Lower lobe of right lung (tissue), 2 donors: ENCODE measurements around the gene NKPD1. TPM values are rescaled to one million over a fixed set of nuclear protein-coding genes. Genes with fewer than 3 reads are reported as not detected.

Source experiments
- ATAC-seq, 2 donors: fragments of 200-7000 bp; cut with Tn5 transposase; one replicate each; pipeline ENCODE4 v1.9.1; 2020 to 2022; ENCODE audit warnings: mild to moderate bottlenecking in 2 of 2, moderate library complexity in 2 of 2
- DNase-seq: peaks from one replicate; pipeline ENCODE4 v3.0.0-alpha.2; 2020
- H3K27ac ChIP-seq: fragments of 200-600 bp; one replicate; pipeline ENCODE4 v1.8.0; 2022
- H3K27me3 ChIP-seq: fragments of 200-600 bp; one replicate; pipeline ENCODE4 v1.8.0; 2022; ENCODE audit warnings: low read depth
- H3K36me3 ChIP-seq: fragments of 200-600 bp; one replicate; pipeline ENCODE4 v1.8.0; 2022; ENCODE audit warnings: mild to moderate bottlenecking
- H3K4me1 ChIP-seq: fragments of 200-600 bp; one replicate; pipeline ENCODE4 v1.8.0; 2022
- H3K4me3 ChIP-seq: fragments of 200-600 bp; one replicate; pipeline ENCODE4 v1.8.0; 2022; ENCODE audit warnings: mild to moderate bottlenecking
- H3K9me3 ChIP-seq: fragments of 200-600 bp; one replicate; pipeline ENCODE4 v1.8.0; 2022
- CTCF ChIP-seq: fragments of 200-600 bp; IDR thresholded peaks from one replicate; pipeline ENCODE4 v1.8.0; 2022; ENCODE audit warnings: antibody characterized with exemption, mild to moderate bottlenecking
- intact Hi-C: fragments of 100-400 bp; cut with DNase I; formaldehyde crosslinking; loops from one replicate; pipeline ENCODE4 v1.11.0; 2022
- total RNA-seq: library from RNA; stranded (reverse); fragmentation: NEBNext Ultra II Directional; extraction: Animal tissue kit (Norgen Biotek cat#: 25700); gene quantifications from one replicate; pipeline ENCODE4 v1.2.1, GENCODE V29; 2021
- donor health status: DM: no; HTN: yes; CAD: no; lungs with severe emphysema.

Gene NKPD1
- total RNA-seq, 1 donor from 2014 or later, result not detected

DNA sequence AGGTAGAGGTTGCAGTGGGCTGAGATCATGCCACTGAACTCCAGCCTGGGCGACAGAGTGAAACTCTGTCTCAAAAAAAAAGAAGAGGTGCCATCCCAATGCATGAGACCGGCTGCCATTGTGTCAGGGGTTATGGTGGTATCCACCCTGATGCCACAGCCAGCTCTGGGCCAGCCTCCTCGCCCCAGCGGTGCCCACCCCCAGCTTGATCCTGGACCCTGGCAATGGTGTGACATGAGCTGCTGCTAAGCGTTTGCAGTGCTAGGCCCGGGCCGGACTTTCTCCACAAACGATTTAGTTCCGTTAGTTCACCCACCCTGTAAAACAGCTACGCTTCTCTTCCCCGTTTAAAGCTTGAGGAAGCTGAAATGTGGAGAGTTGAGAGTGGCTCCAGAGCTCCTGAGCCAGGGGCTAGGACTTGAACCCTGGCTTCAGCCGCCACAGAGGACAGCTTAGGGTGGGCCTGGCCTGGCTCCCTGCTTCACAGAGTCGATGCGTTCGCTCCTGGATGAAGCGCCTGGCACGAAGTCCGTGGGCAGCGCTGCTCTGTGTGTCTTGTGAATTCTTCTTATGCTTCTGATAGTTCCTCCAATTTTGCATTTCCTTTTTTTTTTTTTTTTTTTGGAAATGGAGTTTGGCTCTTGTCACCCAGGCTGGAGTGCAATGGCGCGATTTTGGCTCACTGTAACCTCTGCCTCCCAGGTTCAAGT is 25.5 kb downstream of the NKPD1 start:
- H3K27me3 ChIP-seq, result no peaks in the 10 kb centered on the region
- H3K4me1 ChIP-seq, result no peaks in the 10 kb centered on the region
- no peak overlapping the region for H3K4me3 ChIP-seq
- ATAC-seq, result no peak
- intact Hi-C loops, result no loop called here
- no peaks in the 10 kb centered on the region for H3K36me3 ChIP-seq
- H3K9me3 ChIP-seq, result no peaks in the 10 kb centered on the region
- no peak for TF ChIP-seq CTCF
- no peak for DNase-seq
- no peak overlapping the region for H3K27ac ChIP-seq

- intact Hi-C loops, result no loop called here
- TF ChIP-seq CTCF, result no peak
- no peak for ATAC-seq
- no peak overlapping the region for H3K27ac ChIP-seq
- H3K27me3 ChIP-seq, result no peaks in the 10 kb centered on the region
- peaks cover 4% of the 10 kb centered on the region for H3K36me3 ChIP-seq
- DNase-seq, result no peak
- H3K9me3 ChIP-seq, result no peaks in the 10 kb centered on the region
- H3K4me3 ChIP-seq, result no peak overlapping the region
- H3K4me1 ChIP-seq, result no peaks in the 10 kb centered on the region
Observed at GRCh38 chr19:45133661-45134060, 27.1 kb downstream of the NKPD1 start.

- ATAC-seq, result peak in 1 of 2 donors; percentile 25
- no peaks in the 10 kb centered on the region for H3K27me3 ChIP-seq
Observed at GRCh38 chr19:45130888-45131615, 29.7 kb downstream of the NKPD1 start.

DNA sequence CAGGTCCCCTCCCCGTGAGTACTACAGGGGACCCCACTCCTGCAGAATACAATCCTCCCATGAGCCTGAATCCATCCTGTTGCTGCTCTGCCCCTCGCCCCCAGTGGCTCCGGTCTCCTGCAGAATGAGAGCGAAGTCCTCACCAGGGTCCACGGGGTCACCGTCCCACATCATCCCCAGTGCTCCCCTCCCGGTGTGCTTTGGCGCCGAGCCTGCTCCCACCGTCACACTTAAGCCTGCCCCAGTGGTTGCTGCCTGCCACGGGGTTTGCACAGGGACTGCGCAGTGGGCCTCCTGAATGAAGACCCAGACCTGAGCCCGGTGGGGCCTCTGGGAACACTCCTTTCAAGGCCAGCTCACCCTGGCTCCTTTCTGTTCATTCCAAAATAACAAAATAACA is 30.5 kb downstream of the NKPD1 start:
- TF ChIP-seq CTCF, result no peak
- intact Hi-C loops, result no loop called here
- Histone ChIP-seq H3K27ac (no peak overlapping the region), H3K4me1 (peaks cover 7% of the 10 kb centered on the region), H3K27me3 (no peaks in the 10 kb centered on the region), H3K9me3 (no peaks in the 10 kb centered on the region), H3K4me3 (no peak overlapping the region), H3K36me3 (peaks cover 19% of the 10 kb centered on the region)
- no peak for ATAC-seq
- DNase-seq, result no peak

More at GRCh38 chr19:45130888-45131615, 29.7 kb downstream of the NKPD1 start:
- no peak for TF ChIP-seq CTCF
- H3K4me3 ChIP-seq, result no peak overlapping the region
- intact Hi-C loops, result no loop called here
- no peak for DNase-seq
- H3K4me1 ChIP-seq, result peaks cover 2% of the 10 kb centered on the region
- no peaks in the 10 kb centered on the region for H3K9me3 ChIP-seq
- H3K27ac ChIP-seq, result no peak overlapping the region
- H3K36me3 ChIP-seq, result peaks cover 19% of the 10 kb centered on the region

GRCh38 chr19:45128806-45129205 is 32.0 kb downstream of the NKPD1 start:
- DNase-seq (no peak), ATAC-seq (no peak)
- intact Hi-C loops, result no loop called here
- Histone ChIP-seq H3K27ac (no peak overlapping the region), H3K27me3 (no peaks in the 10 kb centered on the region), H3K4me3 (no peak overlapping the region), H3K4me1 (peaks cover 7% of the 10 kb centered on the region), H3K9me3 (no peaks in the 10 kb centered on the region), H3K36me3 (peaks cover 19% of the 10 kb centered on the region)
- TF ChIP-seq CTCF, result no peak
